ENCODE data around the gene SLC6A18.

SLC6A18 gene

DNA sequence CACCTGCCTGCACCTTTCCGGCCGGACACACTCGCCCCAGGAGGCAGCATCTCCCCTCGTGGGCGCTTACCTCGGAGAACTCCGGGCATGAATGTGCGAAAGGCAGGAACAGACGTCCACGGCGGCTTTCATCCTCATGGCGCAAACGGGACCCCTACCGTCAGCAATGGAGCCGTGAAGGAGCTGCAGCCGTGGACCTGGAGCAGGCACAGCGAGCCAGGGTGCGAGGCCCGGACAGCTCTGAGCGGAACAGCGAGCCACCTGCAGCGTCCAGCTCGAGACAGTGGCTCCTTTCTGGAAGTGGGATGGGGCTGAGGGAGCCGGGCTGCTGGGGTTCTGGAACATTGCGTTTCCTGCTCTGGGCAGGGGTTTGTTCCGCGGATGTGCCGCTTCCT is 31.6 kb upstream of the SLC6A18 start:
- TF ChIP-seq, protein P1, sequence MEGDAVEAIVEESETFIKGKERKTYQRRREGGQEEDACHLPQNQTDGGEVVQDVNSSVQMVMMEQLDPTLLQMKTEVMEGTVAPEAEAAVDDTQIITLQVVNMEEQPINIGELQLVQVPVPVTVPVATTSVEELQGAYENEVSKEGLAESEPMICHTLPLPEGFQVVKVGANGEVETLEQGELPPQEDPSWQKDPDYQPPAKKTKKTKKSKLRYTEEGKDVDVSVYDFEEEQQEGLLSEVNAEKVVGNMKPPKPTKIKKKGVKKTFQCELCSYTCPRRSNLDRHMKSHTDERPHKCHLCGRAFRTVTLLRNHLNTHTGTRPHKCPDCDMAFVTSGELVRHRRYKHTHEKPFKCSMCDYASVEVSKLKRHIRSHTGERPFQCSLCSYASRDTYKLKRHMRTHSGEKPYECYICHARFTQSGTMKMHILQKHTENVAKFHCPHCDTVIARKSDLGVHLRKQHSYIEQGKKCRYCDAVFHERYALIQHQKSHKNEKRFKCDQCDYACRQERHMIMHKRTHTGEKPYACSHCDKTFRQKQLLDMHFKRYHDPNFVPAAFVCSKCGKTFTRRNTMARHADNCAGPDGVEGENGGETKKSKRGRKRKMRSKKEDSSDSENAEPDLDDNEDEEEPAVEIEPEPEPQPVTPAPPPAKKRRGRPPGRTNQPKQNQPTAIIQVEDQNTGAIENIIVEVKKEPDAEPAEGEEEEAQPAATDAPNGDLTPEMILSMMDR (IDR thresholded peaks at IDR 0.05; ENCODE audit: low read depth, low read length, missing control alignments) = no peak
- no peak for DNase-seq (ENCODE audit: low read depth)
- no peak overlapping the region for H3K4me3 ChIP-seq (ENCODE audit: low read depth, low read length)

DNA sequence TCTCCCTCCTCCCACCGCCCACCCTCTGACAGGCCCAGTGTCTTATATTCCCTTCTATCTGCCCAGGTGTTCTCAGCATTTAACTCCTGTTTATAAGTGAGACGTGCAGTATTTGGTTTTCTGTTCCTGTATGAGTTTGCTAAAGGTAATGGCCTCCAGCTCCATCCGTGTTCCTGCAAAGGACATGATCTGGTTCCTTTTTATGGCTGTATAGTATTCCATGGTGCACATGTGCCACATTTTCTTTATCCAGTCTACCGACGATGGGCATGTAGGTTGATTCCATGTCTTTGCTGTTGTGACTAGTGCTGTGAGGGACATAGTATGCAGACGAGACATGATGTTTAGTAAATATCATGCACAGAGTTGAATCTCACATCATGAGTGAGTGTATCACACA is 30.8 kb upstream of the SLC6A18 start:
- H3K4me3 ChIP-seq (ENCODE audit: low read depth, low read length) = no peak overlapping the region
- TF ChIP-seq, protein P1 (IDR thresholded peaks at IDR 0.05; ENCODE audit: low read depth, low read length, missing control alignments) = no peak
- DNase-seq (ENCODE audit: low read depth) = no peak

DNA sequence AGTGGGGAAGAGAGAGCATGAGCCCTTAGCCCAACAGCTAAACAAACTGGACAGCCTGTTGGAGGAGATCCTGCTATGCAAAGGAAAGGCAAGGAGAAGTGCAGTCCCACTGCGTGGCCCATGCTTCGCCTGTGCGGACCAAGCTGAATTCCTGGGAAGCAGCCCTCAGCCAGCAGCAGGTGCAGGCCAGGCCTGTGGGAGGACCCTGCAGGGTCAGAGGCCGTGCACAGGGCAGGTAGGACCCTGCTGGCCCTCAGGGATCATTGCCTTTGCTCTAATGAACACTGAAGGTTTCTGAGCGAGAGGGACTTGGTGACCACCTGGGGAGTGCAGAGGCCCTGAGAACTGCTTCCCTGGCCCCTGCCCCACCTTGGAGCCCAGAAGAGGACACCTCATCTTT is 29.7 kb upstream of the SLC6A18 start:
- TF ChIP-seq, protein P1 (IDR thresholded peaks at IDR 0.05; ENCODE audit: low read depth, low read length, missing control alignments) = no peak
- H3K4me3 ChIP-seq (ENCODE audit: low read depth, low read length) = no peak overlapping the region
- DNase-seq (ENCODE audit: low read depth) = no peak

DNA sequence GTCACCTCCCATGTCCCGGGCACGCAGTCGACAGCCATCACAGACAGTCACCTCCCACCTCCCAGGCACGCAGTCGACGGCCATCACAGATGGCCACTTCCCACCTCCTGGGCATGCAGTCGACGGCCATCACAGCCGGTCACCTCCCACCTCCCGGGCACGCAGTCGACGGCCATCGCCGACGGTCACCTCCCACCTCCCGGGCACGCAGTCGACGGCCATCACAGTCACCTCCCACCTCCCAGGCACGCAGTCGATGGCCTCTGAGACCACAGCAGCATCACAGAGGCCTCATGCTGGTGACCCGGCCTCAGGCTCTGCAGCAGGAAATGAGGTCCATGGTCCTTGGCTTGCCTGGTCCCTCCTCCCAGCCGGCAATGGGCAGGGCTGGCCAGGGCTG is 29.3 kb upstream of the SLC6A18 start:
- TF ChIP-seq, protein P1 (IDR thresholded peaks at IDR 0.05; ENCODE audit: low read depth, low read length, missing control alignments) = no peak
- H3K4me3 ChIP-seq (ENCODE audit: low read depth, low read length) = no peak overlapping the region
- no peak for DNase-seq (ENCODE audit: low read depth)

DNA sequence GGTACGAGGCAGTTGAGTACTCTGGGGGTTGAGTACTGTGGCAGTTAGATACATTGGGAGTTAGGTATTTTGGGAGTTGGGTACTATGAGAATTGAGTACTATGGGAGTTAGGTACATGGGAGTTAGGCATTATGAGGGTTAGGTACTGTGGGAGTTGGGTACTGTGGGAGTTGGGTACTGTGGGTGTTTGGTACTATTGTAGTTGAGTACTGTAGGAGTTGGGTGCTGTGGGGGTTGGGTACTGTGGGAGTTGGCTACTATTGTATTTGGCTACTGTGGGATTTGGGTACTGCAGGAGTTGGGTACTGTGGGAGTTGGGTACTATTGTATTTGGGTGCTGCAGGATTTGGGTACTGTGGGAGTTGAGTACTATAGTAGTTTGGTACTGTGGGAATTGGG is 28.6 kb upstream of the SLC6A18 start:
- H3K4me3 ChIP-seq (ENCODE audit: low read depth, low read length) = no peak overlapping the region
- TF ChIP-seq, protein P1 (IDR thresholded peaks at IDR 0.05; ENCODE audit: low read depth, low read length, missing control alignments) = no peak
- no peak for DNase-seq (ENCODE audit: low read depth)

DNA sequence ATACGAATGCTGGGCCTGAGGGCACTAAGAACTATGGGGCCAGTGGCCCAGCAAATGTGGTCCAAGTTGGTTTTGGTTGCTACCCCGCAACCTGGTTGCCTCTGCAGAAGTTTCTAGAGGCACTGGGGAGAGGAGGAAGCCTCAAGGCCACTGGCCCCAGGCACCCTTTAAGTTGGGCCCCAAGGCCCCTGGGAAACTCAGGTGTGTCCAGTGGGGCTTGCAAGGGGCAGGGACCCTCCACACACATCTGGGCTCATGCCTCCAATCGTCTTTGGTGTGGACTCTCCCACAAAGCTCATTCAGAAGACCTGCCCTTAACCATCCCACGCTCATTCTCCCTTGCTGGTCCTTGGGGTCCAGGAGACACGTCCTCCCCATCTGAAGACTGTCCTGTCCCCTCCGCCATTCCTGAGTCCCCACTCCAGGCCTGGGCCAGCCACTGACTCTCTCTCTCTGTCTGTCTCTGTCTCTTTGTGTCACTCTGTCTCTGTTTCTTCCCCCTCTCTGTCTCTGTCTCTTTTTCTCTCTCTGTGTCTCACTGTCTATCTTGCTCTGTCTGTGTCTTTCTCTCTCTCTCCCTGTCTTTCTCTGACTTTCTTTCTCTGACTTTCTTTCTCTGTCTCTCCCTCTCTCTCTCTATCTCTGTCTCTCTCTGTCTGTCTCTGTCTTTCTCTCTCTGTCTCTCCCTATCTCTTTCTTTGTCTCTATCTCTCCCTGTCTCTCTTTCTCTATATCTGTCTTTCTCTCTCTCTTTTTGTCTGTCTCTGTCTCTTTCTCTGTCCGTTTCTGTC is 27.1 kb upstream of the SLC6A18 start:
- no peak overlapping the region for H3K4me3 ChIP-seq (ENCODE audit: low read depth, low read length)
- DNase-seq (ENCODE audit: low read depth) = no peak
- TF ChIP-seq, protein P1 (IDR thresholded peaks at IDR 0.05; ENCODE audit: low read depth, low read length, missing control alignments) = no peak

DNA sequence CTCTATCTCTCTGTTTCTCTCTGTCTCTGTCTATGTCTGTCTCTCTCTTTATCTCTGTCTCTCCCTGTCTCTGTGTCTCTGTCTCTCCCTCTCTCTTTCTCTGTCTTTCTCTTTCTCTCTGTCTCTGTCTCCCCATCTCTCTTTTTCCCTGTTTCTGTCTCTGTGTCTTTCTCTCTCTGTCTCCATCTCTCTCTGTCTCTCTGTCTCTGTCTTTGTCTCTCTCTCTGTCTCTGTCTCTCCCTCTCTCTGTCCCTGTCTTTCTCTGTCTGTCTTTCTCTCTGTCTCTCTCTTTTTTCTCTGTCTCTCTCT is 25.9 kb upstream of the SLC6A18 start:
- no peak for DNase-seq (ENCODE audit: low read depth)
- H3K4me3 ChIP-seq (ENCODE audit: low read depth, low read length) = no peak overlapping the region
- TF ChIP-seq, protein P1 (IDR thresholded peaks at IDR 0.05; ENCODE audit: low read depth, low read length, missing control alignments) = no peak

All from GM12864 (cell line).